CD14-positive monocyte (primary cell): Measurements from ENCODE around the gene SKOR2. TPM values are rescaled to one million over a fixed set of nuclear protein-coding genes. Genes with fewer than 3 reads are reported as not detected.

Source experiments
- DNase-seq, 3 donors: peaks; one replicate each; pipeline ENCODE4 v3.0.0-alpha.2; 2011 to 2022
- H2AFZ ChIP-seq: 2 replicates; pipeline ENCODE4 v1.6.0; 2012; ENCODE audit warnings: mild to moderate bottlenecking, low read depth, low read length, inconsistent platforms; ENCODE audit not compliant: insufficient read depth, poor library complexity, severe bottlenecking
- H3K27ac ChIP-seq, 2 donors: 1 replicate in 1 of 2; 2 replicates in 1 of 2; pipeline ENCODE4 v1.5.1; 2012 to 2013; ENCODE audit warnings: low read length in 2 of 2, control low read depth in 1 of 2, inconsistent platforms in 1 of 2, low read depth in 1 of 2, mild to moderate bottlenecking in 1 of 2
- H3K27me3 ChIP-seq, 2 donors: one replicate each; pipeline versions ENCODE4 v1.6.0 to v1.6.1; 2011 to 2013; ENCODE audit warnings: low read length in 2 of 2; ENCODE audit not compliant: control insufficient read depth in 2 of 2, insufficient read depth in 2 of 2
- H3K36me3 ChIP-seq, 2 donors: replicated peaks in 1 of 2; 1 replicate in 1 of 2; 2 replicates in 1 of 2; pipeline versions ENCODE4 v1.5.1 to v1.6.1; 2012 to 2013; ENCODE audit warnings: low read length in 2 of 2, control low read depth in 1 of 2, inconsistent platforms in 1 of 2, mild to moderate bottlenecking in 1 of 2; ENCODE audit not compliant: insufficient read depth in 2 of 2, control insufficient read depth in 1 of 2
- H3K4me1 ChIP-seq, 2 donors: 1 replicate in 1 of 2; 2 replicates in 1 of 2; pipeline versions ENCODE4 v1.5.1 to v1.6.1; 2012 to 2013; ENCODE audit warnings: low read length in 2 of 2, control low read depth in 1 of 2, inconsistent platforms in 1 of 2, mild to moderate bottlenecking in 1 of 2, moderate library complexity in 1 of 2; ENCODE audit not compliant: insufficient read depth in 2 of 2, control insufficient read depth in 1 of 2
- H3K4me2 ChIP-seq: replicated peaks from 2 replicates; pipeline ENCODE3; 2012; ENCODE audit warnings: low read length, moderate library complexity, mild to moderate bottlenecking; ENCODE audit not compliant: poor library complexity, severe bottlenecking; ENCODE audit errors: extremely low read depth
- H3K4me3 ChIP-seq, 3 experiments: fragments of 200-600 bp in 1 of 3; sonication (generic) in 1 of 3; replicated peaks in 1 of 3; 1 replicate in 2 of 3; 2 replicates in 1 of 3; pipeline ENCODE4 v1.5.1; 2011 to 2013; ENCODE audit warnings: low read length in 3 of 3, mild to moderate bottlenecking in 3 of 3, control low read depth in 2 of 3, low read depth in 2 of 3, inconsistent platforms in 1 of 3, moderate library complexity in 1 of 3
- H3K79me2 ChIP-seq: 2 replicates; pipeline ENCODE4 v1.6.0; 2012; ENCODE audit warnings: mild to moderate bottlenecking, control low read depth, inconsistent platforms, low read length, moderate library complexity; ENCODE audit not compliant: insufficient read depth
- H3K9ac ChIP-seq: 2 replicates; pipeline ENCODE4 v1.6.0; 2017; ENCODE audit warnings: low read length, mild to moderate bottlenecking; ENCODE audit not compliant: insufficient read depth, poor library complexity, severe bottlenecking
- H3K9me3 ChIP-seq, 2 donors: replicated peaks in 1 of 2; 1 replicate in 1 of 2; 2 replicates in 1 of 2; pipeline versions ENCODE4 v1.5.1 to v1.6.1; 2012 to 2013; ENCODE audit warnings: low read length in 2 of 2, control low read depth in 1 of 2; ENCODE audit not compliant: control insufficient read depth in 1 of 2, insufficient read depth in 1 of 2
- H4K20me1 ChIP-seq: 2 replicates; pipeline ENCODE4 v1.6.0; 2012; ENCODE audit warnings: mild to moderate bottlenecking, low read length, control low read depth, moderate library complexity; ENCODE audit not compliant: insufficient read depth
- H3K27ac Mint-ChIP-seq, 7 donors: one replicate each; pipeline ENCODE4 v1.8.0; 2020; ENCODE audit warnings: mild to moderate bottlenecking in 7 of 7, mixed read lengths in 7 of 7, moderate library complexity in 6 of 7, inconsistent platforms in 2 of 7
- H3K27me3 Mint-ChIP-seq, 3 donors: one replicate each; pipeline ENCODE4 v1.8.0; 2021 to 2022; ENCODE audit warnings: low read depth in 3 of 3, mild to moderate bottlenecking in 3 of 3, mixed read lengths in 3 of 3, moderate library complexity in 3 of 3, inconsistent platforms in 1 of 3
- H3K36me3 Mint-ChIP-seq, 2 donors: one replicate each; pipeline ENCODE4 v1.8.0; 2020; ENCODE audit warnings: mixed read lengths in 2 of 2, inconsistent platforms in 1 of 2, mild to moderate bottlenecking in 1 of 2
- H3K4me1 Mint-ChIP-seq: one replicate; pipeline ENCODE4 v1.8.0; 2020; ENCODE audit warnings: mild to moderate bottlenecking, mixed read lengths
- H3K4me3 Mint-ChIP-seq, 2 donors: one replicate each; pipeline ENCODE4 v1.8.0; 2020; ENCODE audit warnings: mild to moderate bottlenecking in 2 of 2, mixed read lengths in 2 of 2, moderate library complexity in 1 of 2
- H3K9me3 Mint-ChIP-seq, 7 donors: one replicate each; pipeline ENCODE4 v1.8.0; 2020 to 2022; ENCODE audit warnings: mixed read lengths in 7 of 7, mild to moderate bottlenecking in 6 of 7, moderate library complexity in 6 of 7, inconsistent platforms in 2 of 7
- WGBS: methylation state at CpG from one replicate; pipeline ENCODE4 v1.1.5; 2013; ENCODE audit warnings: missing lambda C conversion rate; ENCODE audit not compliant: insufficient coverage; 5-methylcytosine and 5-hydroxymethylcytosine counted together
- intact Hi-C, 2 donors: fragments of 100-400 bp; cut with micrococcal nuclease; formaldehyde crosslinking; loops; one replicate each; pipeline versions ENCODE4 v1.15.0 to v1.15.1; 2023
- polyA plus RNA-seq, 3 donors: library from polyadenylated mRNA; depleted of rRNA in 1 of 3; unstranded in 2 of 3; stranded (reverse) in 1 of 3; fragments of 300-500 nt in 2 of 3; fragments of >200 nt in 1 of 3; fragmentation: Illumina TruSeq in 2 of 3; gene quantifications; 1 replicate in 2 of 3; 2 replicates in 1 of 3; pipeline ENCODE4 v1.2.3, GENCODE V29; 2012 to 2021
- TF ChIP-seq, protein P1 (sequence below): fragments of 200-600 bp; IDR thresholded peaks from one replicate; pipeline ENCODE4 v1.8.0; 2022; ENCODE audit warnings: antibody characterized with exemption, mild to moderate bottlenecking

Gene SKOR2
- polyA plus RNA-seq, 3 donors: not detected

DNA sequence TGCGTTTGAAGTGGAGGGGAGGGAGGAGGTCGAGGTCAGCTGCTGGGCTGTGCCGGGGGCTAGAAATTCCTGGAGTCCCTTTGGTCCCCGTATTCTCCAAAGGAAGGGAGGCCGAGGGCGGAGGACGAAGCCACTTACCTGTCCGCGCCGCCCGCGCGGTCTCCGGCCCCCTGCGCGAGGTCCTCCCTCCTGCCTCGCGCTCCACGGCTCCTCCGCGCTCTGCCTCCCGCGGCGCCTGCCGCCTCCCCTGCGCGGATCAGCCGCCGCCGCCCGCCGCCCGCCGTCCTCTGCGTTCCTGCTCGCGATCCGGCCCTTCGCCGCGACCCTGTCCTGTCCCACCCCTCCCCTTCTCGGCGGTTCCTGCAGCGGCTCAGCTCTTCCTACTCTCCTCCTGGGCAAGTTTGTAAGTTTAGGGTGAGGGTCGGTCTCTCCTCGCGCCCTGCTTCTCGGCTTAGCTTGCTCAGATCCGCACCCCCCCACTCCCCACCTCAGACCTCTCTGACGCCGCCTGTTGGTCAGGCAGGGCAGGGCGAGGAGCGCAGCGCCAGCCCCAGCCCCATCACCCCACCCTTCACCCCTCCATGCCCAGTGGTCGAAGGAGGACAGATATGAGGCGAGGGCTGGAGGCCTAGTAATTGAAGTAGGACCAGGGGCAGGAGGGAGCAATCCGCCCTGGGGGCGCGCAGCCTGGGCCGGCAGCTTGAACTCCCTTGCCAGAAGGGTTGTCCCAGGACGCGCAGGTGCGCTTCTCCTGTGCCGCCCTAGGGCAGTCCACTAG, 9.7 kb upstream of the SKOR2 start:
- Mint-ChIP-seq H3K4me3 (peak overlapping the region in 1 of 2 donors; percentile 82), H3K27ac (no peak overlapping the region), H3K27me3 (peaks cover 71 to 75% (median 71%) of the 10 kb centered on the region in 3 donors), H3K9me3 (peaks cover 0 to 31% (median 22%) of the 10 kb centered on the region in 7 donors), H3K4me1 (no peaks in the 10 kb centered on the region), H3K36me3 (peaks cover 0 to 2% of the 10 kb centered on the region in 2 donors)
- H3K27ac ChIP-seq: no peak overlapping the region
- H3K9me3 ChIP-seq: peaks cover 0 to 38% of the 10 kb centered on the region in 2 donors
- intact Hi-C loops: no loop called here
- H3K27me3 ChIP-seq: peaks cover 49 to 75% of the 10 kb centered on the region in 2 donors
- no peak for DNase-seq
- TF ChIP-seq, protein P1, sequence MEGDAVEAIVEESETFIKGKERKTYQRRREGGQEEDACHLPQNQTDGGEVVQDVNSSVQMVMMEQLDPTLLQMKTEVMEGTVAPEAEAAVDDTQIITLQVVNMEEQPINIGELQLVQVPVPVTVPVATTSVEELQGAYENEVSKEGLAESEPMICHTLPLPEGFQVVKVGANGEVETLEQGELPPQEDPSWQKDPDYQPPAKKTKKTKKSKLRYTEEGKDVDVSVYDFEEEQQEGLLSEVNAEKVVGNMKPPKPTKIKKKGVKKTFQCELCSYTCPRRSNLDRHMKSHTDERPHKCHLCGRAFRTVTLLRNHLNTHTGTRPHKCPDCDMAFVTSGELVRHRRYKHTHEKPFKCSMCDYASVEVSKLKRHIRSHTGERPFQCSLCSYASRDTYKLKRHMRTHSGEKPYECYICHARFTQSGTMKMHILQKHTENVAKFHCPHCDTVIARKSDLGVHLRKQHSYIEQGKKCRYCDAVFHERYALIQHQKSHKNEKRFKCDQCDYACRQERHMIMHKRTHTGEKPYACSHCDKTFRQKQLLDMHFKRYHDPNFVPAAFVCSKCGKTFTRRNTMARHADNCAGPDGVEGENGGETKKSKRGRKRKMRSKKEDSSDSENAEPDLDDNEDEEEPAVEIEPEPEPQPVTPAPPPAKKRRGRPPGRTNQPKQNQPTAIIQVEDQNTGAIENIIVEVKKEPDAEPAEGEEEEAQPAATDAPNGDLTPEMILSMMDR: no peak
- H3K4me1 ChIP-seq: no peaks in the 10 kb centered on the region
- 10% methylated on average over 42 of the region's 64 CpGs for WGBS
- no peaks in the 10 kb centered on the region for H4K20me1 ChIP-seq
- H2AFZ ChIP-seq: no peak overlapping the region
- no peak overlapping the region for H3K9ac ChIP-seq
- H3K4me2 ChIP-seq: no peak overlapping the region
- H3K36me3 ChIP-seq: no peaks in the 10 kb centered on the region
- H3K4me3 ChIP-seq: no peak overlapping the region
- no peaks in the 10 kb centered on the region for H3K79me2 ChIP-seq

DNA sequence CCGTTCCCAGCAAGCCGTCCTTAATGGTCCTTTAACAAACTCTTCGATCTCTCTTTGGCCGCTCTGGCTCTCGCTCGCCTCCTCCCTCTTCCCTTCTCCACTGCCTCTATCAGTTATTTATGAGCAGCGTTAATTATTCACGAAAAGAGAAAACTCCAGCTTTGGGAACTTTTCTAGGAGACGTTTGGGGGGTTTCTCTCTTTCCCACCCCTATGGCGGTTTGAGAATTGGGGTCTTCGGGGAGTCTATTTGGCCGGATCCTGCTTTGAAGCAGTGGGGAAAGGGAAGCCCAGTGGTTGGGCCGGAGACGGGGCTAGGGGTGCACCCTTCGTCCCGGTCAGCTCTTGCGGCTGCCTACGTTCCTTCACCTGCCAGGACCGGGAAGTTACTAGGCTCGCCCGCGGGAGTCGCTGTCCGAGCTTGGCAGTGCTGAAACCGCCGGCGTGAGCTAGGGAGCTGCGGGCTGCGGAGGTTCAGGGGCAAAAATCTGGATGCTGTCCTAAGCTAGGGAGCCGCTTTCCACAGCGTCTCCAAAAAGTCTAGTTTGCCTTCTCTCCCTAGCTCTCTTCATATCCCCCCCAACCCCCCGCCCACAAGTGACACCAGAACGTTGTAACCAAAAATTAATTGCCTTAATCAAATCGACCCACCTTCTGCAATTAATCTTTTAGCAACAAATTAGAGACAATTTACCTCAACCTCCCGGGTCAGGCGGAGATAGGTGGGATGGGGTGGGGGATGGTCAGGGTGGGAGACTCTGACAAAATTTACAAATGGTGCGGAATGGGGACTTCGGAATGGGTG, 8.9 kb upstream of the SKOR2 start:
- no peaks in the 10 kb centered on the region for H3K4me1 ChIP-seq
- no peak overlapping the region for H3K9ac ChIP-seq
- no peaks in the 10 kb centered on the region for H4K20me1 ChIP-seq
- intact Hi-C loops: no loop called here
- 9% methylated on average over 26 of the region's 38 CpGs for WGBS
- TF ChIP-seq, protein P1: no peak
- no peaks in the 10 kb centered on the region for H3K36me3 ChIP-seq
- Mint-ChIP-seq H3K4me3 (peak overlapping the region in 1 of 2 donors; percentile 80), H3K4me1 (no peaks in the 10 kb centered on the region), H3K27me3 (peaks cover 71 to 79% (median 78%) of the 10 kb centered on the region in 3 donors), H3K36me3 (peaks cover 0 to 2% of the 10 kb centered on the region in 2 donors), H3K27ac (no peak overlapping the region), H3K9me3 (peaks cover 0 to 31% (median 23%) of the 10 kb centered on the region in 7 donors)
- H3K9me3 ChIP-seq: peaks cover 0 to 41% of the 10 kb centered on the region in 2 donors
- H3K4me2 ChIP-seq: no peak overlapping the region
- no peak overlapping the region for H2AFZ ChIP-seq
- no peaks in the 10 kb centered on the region for H3K79me2 ChIP-seq
- peaks cover 56 to 78% of the 10 kb centered on the region in 2 donors for H3K27me3 ChIP-seq
- H3K4me3 ChIP-seq: no peak overlapping the region
- DNase-seq: no peak
- no peak overlapping the region for H3K27ac ChIP-seq
